ENCODE data around the gene FCSK.

GRCh38 chr16:70467608-70468007, 13.2 kb downstream of the FCSK start:
- TF ChIP-seq POLR2A (IDR thresholded peaks at IDR 0.05; ENCODE audit: low read length) (no peak), GATA1 (IDR thresholded peaks at IDR 0.05; ENCODE audit: low read depth, low read length) (no peak)
